ENCODE results near the gene CSAD. TPM values are rescaled to one million over a fixed set of nuclear protein-coding genes. Genes with fewer than 3 reads are reported as not detected.

Gene CSAD
- total RNA-seq, 1 donor from 2014 or later: 24.3 TPM

DNA sequence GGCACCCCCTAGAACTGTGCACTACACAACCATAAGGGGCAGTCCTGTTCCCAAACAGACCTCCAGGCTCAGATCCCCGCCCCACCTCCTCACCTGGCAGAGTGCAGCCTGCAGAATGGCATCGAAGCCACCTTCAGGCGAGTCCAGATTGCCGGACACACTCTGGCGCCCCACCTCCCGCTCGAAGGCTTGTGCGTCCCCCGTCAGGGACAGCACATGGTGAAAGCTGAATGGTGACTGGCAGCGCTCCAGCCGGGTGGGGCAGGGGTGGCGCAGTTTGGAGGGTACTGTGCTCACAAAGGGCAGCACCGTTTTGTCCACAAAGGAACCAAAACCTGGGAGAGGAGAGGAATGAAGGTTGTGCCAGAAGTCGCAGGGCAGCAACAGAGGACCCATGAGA, 15.8 kb upstream of the CSAD start:
- DNase-seq (ENCODE audit: low spot score): no peak
- no peaks in the 10 kb centered on the region for H3K9me3 Mint-ChIP-seq (ENCODE audit: low read depth)
- no peak overlapping the region for H3K4me3 Mint-ChIP-seq (ENCODE audit: unreplicated experiment)
- H3K27me3 Mint-ChIP-seq (ENCODE audit: low read depth): peaks cover 13% of the 10 kb centered on the region
- TF ChIP-seq, protein P1, sequence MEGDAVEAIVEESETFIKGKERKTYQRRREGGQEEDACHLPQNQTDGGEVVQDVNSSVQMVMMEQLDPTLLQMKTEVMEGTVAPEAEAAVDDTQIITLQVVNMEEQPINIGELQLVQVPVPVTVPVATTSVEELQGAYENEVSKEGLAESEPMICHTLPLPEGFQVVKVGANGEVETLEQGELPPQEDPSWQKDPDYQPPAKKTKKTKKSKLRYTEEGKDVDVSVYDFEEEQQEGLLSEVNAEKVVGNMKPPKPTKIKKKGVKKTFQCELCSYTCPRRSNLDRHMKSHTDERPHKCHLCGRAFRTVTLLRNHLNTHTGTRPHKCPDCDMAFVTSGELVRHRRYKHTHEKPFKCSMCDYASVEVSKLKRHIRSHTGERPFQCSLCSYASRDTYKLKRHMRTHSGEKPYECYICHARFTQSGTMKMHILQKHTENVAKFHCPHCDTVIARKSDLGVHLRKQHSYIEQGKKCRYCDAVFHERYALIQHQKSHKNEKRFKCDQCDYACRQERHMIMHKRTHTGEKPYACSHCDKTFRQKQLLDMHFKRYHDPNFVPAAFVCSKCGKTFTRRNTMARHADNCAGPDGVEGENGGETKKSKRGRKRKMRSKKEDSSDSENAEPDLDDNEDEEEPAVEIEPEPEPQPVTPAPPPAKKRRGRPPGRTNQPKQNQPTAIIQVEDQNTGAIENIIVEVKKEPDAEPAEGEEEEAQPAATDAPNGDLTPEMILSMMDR (IDR thresholded peaks at IDR 0.05): no peak
- no peak overlapping the region for H3K27ac Mint-ChIP-seq (ENCODE audit: unreplicated experiment)
- H3K4me1 Mint-ChIP-seq (ENCODE audit: low read depth): peaks cover 9% of the 10 kb centered on the region
- H3K36me3 Mint-ChIP-seq (ENCODE audit: low read depth): no peaks in the 10 kb centered on the region

DNA sequence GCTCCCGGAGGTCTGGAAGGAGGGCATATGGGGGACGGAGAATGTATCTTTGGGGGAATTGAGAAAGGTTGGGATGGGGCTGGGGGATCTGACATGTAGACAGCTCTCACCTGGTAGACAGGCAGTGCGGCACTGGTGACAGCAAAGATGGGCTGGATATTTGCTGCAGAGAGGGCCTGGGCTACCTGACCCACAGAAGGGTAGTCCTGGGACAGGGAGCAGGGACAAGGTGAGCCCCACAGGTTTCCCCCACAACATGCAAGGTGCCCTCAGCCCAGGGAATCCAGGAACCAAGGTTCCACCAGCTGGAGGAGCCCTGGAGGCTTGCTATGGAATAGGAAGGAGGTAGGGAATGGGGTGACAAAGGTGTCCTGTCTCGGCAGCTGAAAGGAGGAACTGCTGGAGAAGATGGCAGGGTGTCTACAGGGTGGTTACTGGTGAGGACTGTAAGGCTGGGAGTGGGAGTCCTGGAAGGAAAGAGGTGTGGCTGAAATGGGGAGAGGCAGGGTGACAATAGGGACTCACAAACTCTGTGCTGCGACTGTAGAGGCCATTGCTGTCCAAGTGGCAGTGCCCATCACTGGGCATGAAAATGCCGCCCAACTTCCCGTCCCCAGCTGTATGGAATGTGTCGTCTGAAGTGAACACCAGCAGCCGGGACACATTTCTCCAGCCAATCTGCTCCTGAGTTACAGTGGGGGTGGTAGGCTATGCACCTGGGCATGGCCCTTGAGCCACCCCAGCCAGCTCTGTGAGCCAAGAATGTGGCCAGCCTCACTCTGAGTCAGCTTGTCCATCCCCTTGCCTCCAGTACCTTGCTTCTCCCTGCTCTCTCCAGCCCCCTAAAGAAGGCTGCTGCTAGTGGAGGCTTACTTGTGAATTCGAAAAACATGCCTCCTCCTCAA, 15.0 kb upstream of the CSAD start:
- H3K27ac Mint-ChIP-seq (ENCODE audit: unreplicated experiment): no peak overlapping the region
- DNase-seq (ENCODE audit: low spot score): no peak

DNA sequence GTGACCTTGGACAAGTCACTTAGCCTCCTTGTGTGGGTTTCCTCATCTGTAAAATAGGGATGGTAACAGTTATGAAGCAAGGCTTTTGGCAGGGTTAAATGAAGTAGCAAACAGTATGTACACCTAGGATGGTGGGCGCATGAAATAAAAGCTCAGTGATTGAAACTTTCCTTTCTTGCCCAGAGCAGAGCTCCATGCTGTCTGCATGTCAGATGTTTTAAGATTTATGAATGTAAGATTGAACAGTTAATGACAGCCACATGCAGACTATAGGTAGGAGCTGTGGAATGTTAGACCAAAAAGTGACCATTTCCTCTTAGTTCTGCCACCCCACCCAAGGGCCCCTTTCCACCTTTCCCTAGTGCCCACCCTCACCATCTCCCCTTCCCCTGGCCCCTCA, 14.2 kb upstream of the CSAD start:
- H3K4me3 Mint-ChIP-seq (ENCODE audit: unreplicated experiment): no peak overlapping the region
- H3K36me3 Mint-ChIP-seq (ENCODE audit: low read depth): no peaks in the 10 kb centered on the region
- no peak overlapping the region for H3K27ac Mint-ChIP-seq (ENCODE audit: unreplicated experiment)
- DNase-seq (ENCODE audit: low spot score): no peak
- no peaks in the 10 kb centered on the region for H3K9me3 Mint-ChIP-seq (ENCODE audit: low read depth)
- H3K27me3 Mint-ChIP-seq (ENCODE audit: low read depth): peaks cover 13% of the 10 kb centered on the region
- TF ChIP-seq, protein P1 (IDR thresholded peaks at IDR 0.05): no peak
- peaks cover 6% of the 10 kb centered on the region for H3K4me1 Mint-ChIP-seq (ENCODE audit: low read depth)

More for the DNA sequence above, 15.0 kb upstream of the CSAD start:
- peaks cover 13% of the 10 kb centered on the region for H3K27me3 Mint-ChIP-seq (ENCODE audit: low read depth)
- no peak overlapping the region for H3K4me3 Mint-ChIP-seq (ENCODE audit: unreplicated experiment)
- TF ChIP-seq, protein P1 (IDR thresholded peaks at IDR 0.05): no peak
- no peaks in the 10 kb centered on the region for H3K9me3 Mint-ChIP-seq (ENCODE audit: low read depth)
- no peaks in the 10 kb centered on the region for H3K36me3 Mint-ChIP-seq (ENCODE audit: low read depth)
- peaks cover 3% of the 10 kb centered on the region for H3K4me1 Mint-ChIP-seq (ENCODE audit: low read depth)

DNA sequence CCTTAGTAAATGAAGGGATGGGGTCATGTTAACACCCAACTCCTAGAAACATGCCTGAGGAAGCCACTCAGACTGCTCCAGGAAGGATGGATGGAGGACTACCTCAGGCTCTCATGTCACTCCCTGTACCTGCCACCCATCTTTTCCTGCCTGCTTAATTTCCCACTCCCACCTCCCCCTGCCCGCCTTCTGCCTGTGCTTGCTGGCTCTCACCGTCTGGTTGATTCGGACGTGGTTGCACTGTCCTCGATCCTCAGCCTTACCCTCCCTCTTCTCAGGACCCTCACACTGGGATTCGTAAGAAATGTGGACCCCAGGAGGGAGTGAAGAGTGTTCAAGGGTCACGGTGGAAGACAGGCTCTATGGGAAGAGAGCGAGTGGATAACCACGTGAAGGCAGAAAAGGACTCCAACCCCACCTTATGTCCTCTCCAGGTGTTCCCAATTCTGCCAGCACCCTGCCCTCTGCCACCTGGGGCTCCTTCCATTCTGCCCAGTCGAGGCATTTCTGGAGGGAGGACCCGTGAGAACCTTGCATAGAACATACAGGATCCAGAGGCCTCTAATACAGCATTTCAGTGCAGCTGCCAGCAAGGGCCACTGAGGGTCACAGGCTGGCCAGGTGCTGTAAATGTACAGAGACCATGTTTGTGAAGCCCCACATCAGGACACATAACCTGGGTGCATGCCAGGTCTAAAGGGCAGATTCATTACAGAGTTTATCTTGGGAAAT, 13.4 kb upstream of the CSAD start:
- no peak overlapping the region for H3K4me3 Mint-ChIP-seq (ENCODE audit: unreplicated experiment)
- H3K4me1 Mint-ChIP-seq (ENCODE audit: low read depth): peaks cover 7% of the 10 kb centered on the region
- DNase-seq (ENCODE audit: low spot score): no peak
- peaks cover 12% of the 10 kb centered on the region for H3K27me3 Mint-ChIP-seq (ENCODE audit: low read depth)
- no peaks in the 10 kb centered on the region for H3K36me3 Mint-ChIP-seq (ENCODE audit: low read depth)
- H3K9me3 Mint-ChIP-seq (ENCODE audit: low read depth): no peaks in the 10 kb centered on the region
- no peak overlapping the region for H3K27ac Mint-ChIP-seq (ENCODE audit: unreplicated experiment)
- TF ChIP-seq, protein P1 (IDR thresholded peaks at IDR 0.05): no peak

DNA sequence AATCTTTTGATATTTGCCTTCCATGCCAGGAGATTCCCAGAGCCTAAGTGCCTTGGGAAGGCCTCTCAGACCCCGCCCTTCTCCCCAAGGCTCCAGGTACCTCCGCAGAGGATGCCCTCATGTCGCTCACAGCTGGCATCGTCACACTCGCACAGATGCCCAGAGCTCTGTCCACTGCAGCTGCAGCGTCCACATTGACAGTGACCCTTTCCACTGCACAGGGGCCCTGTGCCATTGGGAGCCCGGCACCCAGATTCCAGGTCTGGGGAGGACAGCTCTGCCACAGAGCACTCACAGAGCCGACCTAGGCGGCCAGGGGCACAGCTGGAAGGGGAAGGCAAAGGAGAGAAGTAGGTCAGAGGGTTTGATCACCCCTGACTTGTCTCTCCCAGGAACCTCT, 12.3 kb upstream of the CSAD start:
- no peak for DNase-seq (ENCODE audit: low spot score)
- H3K27me3 Mint-ChIP-seq (ENCODE audit: low read depth): peaks cover 10% of the 10 kb centered on the region
- H3K4me1 Mint-ChIP-seq (ENCODE audit: low read depth): peaks cover 6% of the 10 kb centered on the region
- no peak overlapping the region for H3K27ac Mint-ChIP-seq (ENCODE audit: unreplicated experiment)
- H3K4me3 Mint-ChIP-seq (ENCODE audit: unreplicated experiment): no peak overlapping the region
- no peaks in the 10 kb centered on the region for H3K36me3 Mint-ChIP-seq (ENCODE audit: low read depth)
- TF ChIP-seq, protein P1 (IDR thresholded peaks at IDR 0.05): no peak
- H3K9me3 Mint-ChIP-seq (ENCODE audit: low read depth): no peaks in the 10 kb centered on the region

All from chondrocyte (in vitro differentiated cells).